CD4-positive, alpha-beta T cell treated with Interleukin-4 for 1 hour (primary cell): ENCODE data around the gene TTLL3.

Source experiments
- DNase-seq, 2 donors: peaks; one replicate each; pipeline ENCODE4 v3.0.0-alpha.2; 2020 to 2022

Gene TTLL3

DNA sequence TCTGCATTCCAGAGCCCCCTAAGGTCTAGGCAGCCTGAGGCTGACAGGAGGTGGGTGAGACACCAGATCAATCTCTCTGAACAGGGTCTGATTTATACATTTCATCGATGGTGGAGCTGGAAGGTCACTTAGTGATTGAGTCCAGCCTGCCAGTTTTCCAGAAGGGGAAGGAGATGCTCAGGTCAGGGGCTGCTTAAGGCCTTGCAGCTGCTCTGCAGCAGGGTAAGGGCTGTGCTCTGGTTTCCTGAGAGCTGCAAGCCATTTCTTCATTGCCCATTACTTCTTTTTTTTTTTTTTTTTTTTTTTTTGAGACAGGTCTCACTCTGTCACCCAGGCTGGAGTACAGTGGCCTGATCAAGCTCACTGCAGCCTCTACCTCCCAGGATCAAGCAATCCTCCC is 28.5 kb upstream of the TTLL3 start:
- DNase-seq = no peak

DNA sequence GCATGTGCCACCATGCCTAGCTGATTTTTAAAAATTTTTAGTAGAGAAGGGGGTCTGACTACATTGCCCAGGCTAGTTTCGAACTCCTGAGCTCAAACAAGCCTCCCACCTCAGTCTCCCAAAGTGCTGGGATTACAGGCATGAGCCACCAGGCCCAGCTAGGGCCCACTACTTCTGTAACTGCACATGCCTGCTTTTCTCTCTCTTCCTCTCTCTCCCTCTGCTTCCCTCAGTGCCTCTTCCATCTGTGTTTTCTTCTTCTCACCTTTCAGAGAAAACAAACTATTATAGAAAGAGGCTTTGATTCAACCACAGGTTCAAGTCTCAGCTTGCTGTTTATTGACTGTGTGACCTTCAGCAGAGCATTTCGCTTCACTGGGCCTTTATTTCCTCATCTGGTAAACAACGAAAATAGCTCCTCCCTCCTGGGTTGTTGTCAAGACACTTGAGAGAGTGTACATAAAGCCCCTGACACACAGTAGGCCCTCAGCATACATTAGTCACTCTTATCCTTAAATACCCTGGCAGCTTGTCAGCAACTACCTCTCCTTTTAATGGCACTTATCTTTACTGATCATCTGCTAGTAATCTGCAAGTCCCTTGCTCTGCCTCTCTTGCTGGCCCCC is 28.0 kb upstream of the TTLL3 start:
- no peak for DNase-seq

DNA sequence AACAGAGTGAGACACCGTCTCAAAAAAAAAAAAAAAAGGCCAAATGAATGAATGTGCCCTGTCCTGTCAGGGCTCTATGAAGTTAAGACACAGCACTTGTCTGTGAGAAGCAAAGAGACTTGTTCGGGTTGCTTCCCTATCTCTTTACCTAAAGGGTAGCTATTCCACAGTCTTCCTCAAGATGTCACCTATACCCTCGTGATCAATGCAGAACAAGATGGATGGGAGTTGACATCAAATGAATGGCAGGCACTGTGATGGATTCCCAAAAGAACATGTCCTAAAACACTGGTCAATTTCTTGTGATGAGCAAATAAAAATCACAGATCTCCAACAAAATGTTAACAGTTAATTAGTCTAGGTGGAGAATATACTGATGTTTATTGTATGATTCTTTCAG is 27.3 kb upstream of the TTLL3 start:
- DNase-seq = peak in 1 of 2 donors; percentile 45

DNA sequence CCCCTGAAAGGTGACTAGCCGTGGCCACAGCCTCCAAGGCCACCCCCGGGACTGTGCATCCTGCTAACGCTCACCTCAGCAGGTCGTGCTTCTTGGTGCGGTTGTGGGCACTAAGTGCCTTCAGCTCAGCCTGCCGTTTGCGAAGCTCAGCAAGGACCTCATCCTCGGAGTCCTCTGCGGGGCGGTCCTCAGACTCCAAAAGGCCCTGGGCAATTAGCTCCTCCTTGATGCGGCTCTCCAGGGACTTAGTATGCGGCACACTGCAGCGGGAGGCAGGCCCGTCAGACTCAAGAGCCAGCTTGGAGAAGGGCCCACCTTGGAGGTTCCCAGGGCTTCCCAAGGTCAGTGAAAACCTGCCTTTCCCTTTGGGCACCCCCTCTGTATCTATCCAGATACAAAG is 26.1 kb upstream of the TTLL3 start:
- DNase-seq = no peak

DNA sequence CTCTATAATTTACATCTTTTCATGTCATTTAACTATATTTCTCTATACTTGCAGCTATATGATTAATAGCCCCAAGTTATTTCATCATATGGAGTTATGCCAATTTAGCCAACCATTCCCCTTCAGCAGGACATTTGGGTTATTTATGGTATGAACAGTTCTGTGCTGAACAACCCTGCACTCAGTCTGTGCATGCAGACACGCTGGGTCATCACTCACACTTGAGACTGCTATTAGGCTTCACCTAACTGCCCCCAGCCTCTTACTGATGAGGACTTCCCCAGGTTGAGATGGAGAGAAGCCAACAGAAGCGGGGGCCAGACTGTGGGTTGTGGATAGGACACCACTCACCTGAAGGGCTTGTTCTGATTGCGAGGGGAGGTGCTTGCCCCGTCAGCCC is 25.1 kb upstream of the TTLL3 start:
- no peak for DNase-seq

DNA sequence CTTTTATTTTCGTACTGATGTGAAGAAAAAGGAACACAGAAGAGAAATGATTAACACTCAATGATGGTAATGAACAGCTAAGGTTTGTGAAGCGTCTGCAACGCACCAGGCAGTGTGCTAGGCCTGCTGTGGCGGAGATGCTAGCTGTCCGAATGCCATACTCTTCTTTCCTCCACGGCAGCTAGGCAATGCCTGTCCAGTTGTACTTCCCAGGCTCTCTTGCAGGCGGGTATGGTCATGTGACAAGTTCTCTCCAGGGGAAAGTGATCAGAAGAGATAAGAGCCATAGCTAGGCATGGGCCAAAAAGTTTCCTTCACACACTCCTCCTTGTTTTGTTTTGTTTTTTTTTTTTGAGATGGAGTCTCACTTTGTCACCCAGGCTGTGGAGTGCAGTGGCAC is 24.5 kb upstream of the TTLL3 start:
- no peak for DNase-seq

DNA sequence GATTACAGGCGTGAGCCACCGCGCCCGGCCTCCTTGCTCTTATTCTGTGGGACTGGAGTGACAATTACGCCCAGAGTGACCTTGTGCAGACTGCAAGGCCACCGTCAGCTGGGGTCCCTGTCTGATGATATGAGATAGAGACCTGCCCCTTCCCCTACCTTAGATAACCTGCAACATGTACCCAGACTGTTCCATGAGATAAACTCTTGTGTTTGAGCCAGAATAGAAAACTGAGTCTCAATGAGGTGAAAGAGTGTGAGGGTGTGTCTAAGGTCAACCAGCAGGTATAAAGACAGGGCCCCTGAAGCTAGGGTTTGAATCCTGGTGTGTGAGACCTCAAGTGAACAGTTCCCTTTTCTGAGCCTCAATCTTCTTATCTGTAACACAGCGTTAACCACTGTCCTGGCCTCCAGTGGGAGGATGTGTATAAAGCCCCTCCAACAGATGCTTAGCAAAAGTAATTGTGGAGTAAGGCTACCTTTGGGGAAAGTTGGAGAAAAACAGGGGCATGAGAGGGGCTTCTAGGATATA is 23.8 kb upstream of the TTLL3 start:
- no peak for DNase-seq

DNA sequence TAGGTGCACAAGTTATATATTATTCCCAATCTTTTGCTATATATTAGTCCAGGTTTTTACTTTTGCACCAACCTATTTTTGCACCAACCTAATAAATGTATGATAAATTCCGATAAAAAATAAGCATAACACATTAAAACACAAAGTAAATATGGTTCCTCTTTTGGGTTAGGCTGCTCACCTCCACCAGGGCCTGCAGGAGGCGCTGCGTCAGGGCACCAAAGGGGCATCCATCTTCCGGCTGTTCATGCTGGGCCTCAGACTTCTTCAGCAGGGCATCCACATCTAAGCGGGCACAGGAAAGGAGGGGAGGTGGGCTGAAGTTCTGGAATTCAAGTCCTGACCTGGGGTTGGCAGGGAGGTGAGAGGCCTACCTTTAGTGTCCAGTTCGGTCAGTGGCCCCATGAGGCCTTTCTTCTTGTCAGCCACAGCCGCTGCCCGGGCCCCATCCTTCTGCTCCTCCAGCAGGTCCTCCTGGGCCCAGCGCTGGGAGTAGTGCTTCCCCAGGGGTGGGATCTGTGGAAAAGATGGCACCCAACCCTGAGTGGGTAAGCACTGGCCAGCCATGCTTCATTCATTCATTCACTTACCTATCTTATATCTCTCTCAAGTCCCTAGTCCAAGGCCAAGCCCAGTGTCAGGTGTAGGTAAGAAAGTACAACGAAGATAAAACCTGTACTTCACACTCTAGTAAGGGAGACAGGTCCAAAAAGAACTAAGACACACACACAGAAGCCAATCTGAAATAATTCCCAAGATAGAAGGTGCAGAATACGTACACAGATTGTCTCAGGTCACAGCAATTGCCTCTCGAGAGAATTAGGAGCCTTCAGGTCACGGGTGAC is 23.0 kb upstream of the TTLL3 start:
- peak in 1 of 2 donors; percentile 20 for DNase-seq

DNA sequence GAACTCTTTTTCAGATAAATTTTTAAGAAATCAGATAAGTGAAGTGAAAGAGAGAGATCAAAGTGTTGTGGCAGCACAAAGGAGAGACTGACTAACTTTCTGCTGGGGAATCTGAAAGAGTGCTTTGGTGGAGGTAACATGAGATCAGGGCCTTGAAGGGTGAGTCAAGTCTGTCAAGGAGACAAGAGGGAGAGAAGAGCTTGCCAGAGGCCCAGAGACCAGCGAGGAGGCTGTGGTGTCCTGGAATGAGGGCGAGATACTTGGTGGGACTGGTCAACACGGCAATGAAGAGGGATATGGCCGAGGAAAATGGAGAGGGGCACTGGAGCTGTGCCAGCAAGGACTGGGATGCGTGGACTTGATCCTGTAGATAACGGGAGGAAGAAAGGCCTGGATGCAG is 22.3 kb upstream of the TTLL3 start:
- peak in 1 of 2 donors; percentile 30 for DNase-seq

DNA sequence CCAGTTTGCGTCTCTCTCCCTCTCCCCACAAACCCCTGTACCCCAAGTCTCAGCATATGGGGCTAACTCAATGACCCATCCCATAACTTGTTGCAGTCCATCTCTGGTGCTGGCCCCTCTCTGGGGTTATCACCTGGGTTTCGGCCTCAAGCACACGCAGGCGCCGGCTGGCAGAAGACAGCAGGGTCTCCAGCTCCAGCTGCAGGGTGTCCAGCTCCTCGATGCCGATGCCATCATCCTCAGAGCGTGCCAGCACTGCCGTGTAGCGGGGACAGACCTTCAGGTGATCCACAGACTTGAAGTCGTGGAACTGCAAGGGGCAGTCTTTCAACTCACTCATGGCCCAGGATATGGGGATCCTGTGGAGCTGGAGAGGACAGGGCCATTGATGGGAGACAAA is 18.9 kb upstream of the TTLL3 start:
- DNase-seq = no peak

DNA sequence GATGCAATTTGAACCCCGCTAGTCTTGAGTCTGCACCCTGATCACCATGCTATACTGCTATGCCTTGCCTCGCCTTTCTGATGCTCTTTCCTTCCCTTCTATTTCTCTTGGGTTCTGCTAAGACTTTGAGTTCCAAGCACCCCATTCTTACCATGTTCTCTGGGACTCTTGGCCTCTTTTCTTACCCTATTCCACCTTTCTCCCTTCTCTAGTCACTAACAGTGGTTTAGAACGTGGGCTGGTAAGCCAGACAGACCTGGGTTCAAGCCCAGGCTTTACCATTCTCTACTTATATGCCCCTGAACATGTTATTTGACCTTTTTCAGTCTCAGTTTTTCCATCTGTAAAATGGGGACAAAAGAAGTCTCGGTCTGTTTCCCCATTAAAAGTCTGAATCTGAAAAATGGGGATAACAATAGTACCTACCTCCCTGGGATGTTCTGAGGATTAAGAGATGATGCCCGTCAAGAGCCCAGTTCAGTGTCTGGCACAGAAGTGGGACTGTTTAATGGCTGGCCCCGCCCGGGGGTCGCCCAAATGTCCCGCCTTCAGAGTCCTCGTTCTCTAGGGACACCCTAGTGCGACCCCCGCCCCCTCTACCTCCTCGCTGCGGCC is 18.2 kb upstream of the TTLL3 start:
- no peak for DNase-seq

DNA sequence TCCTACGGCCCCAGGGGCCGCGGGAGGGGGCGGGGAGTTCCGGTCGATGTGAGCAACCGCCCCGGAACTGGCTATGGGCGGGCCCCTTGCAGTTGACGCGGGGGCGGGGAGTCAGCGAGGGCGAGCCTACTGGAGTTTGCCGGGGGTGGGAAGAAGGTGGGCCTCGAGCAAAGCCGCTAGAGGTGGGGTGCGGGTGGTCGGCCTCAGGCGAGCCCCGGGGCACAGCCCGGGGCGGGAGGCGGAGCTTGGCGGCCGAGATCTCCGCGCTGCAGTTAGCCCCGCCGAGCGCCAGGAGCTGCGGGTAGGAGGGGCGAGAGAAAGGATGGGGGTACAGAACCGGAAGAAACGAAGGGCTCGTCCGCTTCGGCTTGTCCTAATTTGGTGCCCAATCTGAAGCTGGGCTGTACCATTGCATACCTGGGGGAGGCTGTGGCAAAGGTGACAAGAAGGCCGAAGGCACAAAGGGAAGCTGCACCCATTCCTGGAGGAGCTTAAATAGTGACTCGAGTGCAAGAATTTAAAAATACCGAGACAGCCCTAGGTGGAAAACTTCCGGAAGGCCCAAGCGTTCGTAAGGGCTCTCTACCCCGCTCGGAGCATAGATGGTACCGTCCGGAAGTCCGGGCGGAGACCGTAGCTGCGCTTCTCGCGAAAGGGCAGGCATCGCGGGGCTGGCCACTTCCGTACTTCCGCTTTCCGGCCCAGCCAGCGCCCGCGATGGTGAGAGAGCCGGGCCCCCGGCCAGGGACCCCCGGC is 17.5 kb upstream of the TTLL3 start, which contains the start of the genes ARPC4 and TADA3:
Gene ARPC4, plus strand, starts transcription at position 678 of the 756 bp plus-strand sequence. Its CDS starts 40 bp downstream, at position 718.
Gene TADA3, minus strand, starts transcription at position 69 of the 756 bp plus-strand sequence. CDS start 1,007 bp downstream, outside the sequence.
- peak; percentile 92 to 94 for DNase-seq

DNA sequence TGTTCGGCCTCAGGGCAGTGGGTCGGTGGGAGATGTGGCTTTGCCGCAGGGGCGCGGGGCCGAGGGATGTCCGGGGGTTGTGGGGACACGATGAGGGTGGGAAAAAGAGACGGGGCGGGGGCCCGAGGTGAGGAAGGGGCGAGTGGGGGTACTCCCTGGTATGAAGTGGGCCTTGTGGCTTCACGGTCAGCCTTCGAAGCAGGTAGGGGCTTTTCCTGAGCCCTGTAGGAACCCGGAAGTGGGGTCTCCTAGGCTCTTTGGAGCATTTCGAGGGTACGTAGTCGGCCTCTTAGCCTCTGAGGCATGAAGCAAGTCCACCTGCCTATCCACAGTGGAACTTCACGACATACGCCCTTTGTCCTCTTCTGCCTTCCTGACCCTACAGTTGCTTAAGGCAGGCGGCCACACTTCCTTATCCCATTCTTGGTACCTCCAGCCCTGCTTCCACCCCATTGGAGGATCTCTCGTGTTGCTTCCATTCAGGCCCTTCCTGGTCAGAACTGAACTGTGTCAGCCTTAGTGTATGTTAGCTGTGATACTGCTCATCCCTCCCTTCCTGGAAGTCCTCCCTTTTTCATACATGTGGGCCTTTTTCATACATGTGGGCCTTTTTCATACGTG is 16.8 kb upstream of the TTLL3 start:
- DNase-seq = peak; percentile 43 to 48

DNA sequence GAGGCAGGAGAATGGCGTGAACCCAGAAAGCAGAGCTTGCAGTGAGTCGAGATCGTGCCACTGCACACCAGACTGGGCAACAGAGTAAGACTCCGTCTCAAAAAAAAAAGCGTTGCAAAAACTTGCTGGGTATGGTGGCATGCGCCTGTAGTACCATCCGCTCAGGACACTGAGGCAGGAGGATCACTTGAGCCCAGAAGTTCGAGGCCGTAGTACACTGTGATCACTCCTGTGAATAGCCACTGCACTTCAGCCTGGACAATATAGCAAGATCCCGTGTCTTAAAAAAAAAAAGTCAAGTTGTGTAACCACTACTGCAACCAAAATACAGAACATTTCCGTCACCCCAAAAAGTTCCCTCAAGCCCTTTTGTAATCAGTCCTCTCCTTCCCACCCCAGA is 15.7 kb upstream of the TTLL3 start:
- DNase-seq = no peak

DNA sequence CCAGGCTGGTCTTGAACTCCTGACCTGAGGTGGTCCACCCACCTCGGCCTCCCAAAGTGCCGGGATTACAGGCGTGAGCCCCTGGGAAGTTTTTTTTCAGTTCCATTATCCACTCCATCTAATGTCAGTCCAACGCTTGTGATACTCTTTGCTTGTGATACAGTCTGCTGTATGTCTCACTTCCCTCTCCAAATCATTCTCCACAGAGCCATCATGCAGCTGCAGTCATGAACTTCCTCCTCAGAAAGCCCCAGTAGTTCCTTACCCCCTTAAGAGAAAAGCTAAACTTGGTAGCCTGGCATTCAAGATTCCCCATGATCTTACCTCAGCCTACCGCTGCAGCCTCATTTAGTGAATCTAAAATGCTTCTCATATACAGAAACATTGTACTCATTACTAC is 14.9 kb upstream of the TTLL3 start:
- DNase-seq = peak in 1 of 2 donors; percentile 43

DNA sequence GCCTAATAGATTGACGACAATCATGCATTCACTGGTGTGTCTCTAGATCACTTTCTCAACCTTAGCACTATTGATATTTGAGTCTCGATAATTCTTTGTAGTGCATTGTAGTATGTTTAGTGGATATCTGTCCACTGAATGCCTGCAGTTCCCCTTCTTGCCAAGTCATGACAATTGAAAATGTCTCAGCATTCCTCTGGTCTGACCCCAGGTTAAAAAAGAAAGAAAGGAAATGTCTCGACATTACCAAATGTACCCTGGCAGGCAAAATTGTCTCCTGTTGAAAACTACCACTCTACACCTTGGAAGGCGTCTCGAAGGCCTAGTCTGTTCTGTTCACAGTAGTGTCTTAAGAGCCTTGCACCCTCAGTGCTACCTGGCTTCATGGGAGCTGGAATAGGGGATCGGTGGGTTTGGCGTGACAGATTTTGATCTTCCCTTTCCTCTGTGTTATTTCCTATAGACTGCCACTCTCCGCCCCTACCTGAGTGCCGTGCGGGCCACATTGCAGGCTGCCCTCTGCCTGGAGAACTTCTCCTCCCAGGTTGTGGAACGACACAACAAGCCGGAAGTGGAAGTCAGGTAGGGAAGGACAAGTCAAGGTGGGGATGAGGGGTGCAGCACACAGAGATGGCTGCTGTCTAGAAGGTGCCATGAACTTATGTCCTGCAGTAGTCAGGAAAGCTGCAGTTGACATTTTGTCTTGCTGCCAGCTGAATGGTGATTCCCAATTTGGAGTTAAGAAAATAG is 12.7 kb upstream of the TTLL3 start:
- no peak for DNase-seq

DNA sequence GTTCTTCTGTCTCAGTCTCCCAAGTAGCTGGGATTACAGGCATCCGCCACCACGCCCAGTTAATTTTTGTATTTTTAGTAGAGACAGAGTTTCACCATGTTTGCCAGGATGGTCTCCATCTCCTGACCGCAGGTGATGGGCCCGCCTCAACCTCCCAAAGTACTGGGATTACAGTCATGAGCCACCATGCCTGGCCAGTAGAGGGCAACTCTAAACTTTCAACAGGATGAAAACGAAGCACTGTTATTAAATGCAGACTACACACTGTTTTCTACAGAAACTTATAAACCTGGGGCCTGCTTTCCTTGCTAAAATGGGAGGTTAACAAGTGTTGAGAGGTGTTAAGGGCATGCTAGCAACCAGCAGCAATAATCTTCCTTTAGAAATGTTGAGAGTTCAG is 9.5 kb upstream of the TTLL3 start:
- DNase-seq = no peak

DNA sequence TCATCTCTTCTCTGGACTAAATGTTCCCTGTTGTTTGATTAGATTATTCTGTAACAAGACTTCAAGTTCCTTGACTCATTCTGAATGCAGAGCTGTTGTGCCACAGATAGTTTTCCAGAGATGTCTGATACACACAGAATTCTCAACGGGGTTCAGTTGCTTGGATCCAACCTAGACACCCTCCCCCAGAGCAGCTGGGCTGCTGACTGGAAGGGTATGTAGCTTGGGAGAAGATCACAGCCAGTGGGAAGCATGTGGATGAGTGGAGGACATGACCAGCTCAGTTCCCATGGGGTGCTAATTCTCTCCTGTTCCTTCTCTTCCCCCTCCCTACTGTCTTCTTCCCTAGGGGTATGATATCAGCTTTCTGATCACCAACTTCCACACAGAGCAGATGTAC is 6.6 kb upstream of the TTLL3 start:
- DNase-seq = no peak

DNA sequence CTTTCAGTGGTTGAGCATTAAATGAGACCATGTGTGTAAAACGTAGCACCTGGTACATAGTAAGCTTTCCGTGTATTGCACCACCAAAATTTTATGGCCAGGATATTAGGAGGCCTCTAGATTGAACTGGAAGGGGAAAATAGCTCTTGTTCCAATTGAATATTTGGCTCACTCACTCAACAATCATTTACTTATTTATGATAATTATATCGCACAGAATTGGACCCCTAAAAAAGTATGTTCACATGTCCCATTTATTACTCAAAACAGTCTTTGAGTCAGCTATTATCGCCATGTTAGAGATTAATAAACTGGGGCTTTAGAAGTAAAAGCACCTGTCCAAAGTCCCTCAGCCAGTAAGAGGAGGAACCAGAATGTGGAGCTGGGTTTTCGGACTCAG is 5.1 kb upstream of the TTLL3 start:
- DNase-seq = no peak

DNA sequence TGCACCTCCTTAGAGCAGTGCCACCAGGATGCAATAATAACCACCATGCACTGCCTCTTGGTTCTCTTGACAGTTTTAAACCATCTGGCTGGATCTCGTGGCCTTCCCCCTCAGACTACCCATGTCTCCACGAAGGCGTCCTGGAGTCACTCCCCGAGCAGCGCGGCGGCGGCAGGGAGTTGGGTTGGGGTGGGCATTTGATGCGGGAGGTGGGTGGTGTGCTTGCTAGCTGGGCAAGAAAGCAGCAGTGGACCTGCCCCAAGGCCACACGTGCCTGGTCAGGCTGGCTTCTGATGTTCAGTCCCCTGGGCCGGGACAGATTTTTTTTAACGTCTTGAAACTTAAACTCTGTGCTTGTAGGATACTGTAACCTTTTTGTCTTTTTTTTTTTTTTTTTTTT is 3.9 kb upstream of the TTLL3 start:
- no peak for DNase-seq
